Kidney (tissue), 14 donors: ENCODE data around the gene MCRS1. TPM values are rescaled to one million over a fixed set of nuclear protein-coding genes. Genes with fewer than 3 reads are reported as not detected.

Experiments
- DNase-seq, 5 donors: peaks; one replicate each; pipeline ENCODE4 v3.0.0-alpha.2; 2013 to 2020
- FAIRE-seq: peaks from 2 replicates; lab custom pipeline; 2012; peaks lifted over from hg19 to GRCh38; lab: Jason Lieb, UNC
- H3K27ac ChIP-seq, 2 donors: one replicate each; pipeline ENCODE4 v1.7.0; 2013; ENCODE audit warnings: low read depth in 2 of 2, low read length in 2 of 2, inconsistent platforms in 1 of 2
- H3K27me3 ChIP-seq: one replicate; pipeline ENCODE4 v1.7.1; 2013; ENCODE audit warnings: low read length, inconsistent platforms; ENCODE audit not compliant: control insufficient read depth, insufficient read depth
- H3K36me3 ChIP-seq, 3 donors: one replicate each; pipeline versions ENCODE4 v1.7.0 to v1.7.1; 2013; ENCODE audit warnings: low read length in 3 of 3, control low read depth in 1 of 3, inconsistent platforms in 1 of 3; ENCODE audit not compliant: insufficient read depth in 3 of 3, control insufficient read depth in 2 of 3
- H3K4me1 ChIP-seq, 3 donors: one replicate each; pipeline versions ENCODE4 v1.7.0 to v1.7.1; 2013; ENCODE audit warnings: low read length in 3 of 3, inconsistent platforms in 1 of 3, low read depth in 1 of 3; ENCODE audit not compliant: control insufficient read depth in 2 of 3, insufficient read depth in 2 of 3
- H3K4me3 ChIP-seq, 3 donors: one replicate each; pipeline versions ENCODE4 v1.7.0 to v1.8.1; 2013; ENCODE audit warnings: low read length in 3 of 3, control low read depth in 1 of 3, inconsistent platforms in 1 of 3
- H3K9ac ChIP-seq, 3 donors: one replicate each; pipeline versions ENCODE4 v1.7.0 to v1.7.1; 2013; ENCODE audit warnings: low read length in 3 of 3, control low read depth in 1 of 3, inconsistent platforms in 1 of 3
- H3K9me3 ChIP-seq, 3 donors: one replicate each; pipeline versions ENCODE4 v1.7.0 to v1.7.1; 2013; ENCODE audit warnings: low read length in 3 of 3, control low read depth in 1 of 3, inconsistent platforms in 1 of 3; ENCODE audit not compliant: control insufficient read depth in 2 of 3, insufficient read depth in 1 of 3
- CTCF ChIP-seq: IDR thresholded peaks from 3 replicates; pipeline ENCODE4 v1.5.1; 2012; ENCODE audit warnings: mild to moderate bottlenecking, moderate library complexity, borderline replicate concordance; ENCODE audit not compliant: insufficient read depth; ENCODE audit errors: extremely low read depth
- intact Hi-C: fragments of 100-400 bp; cut with DNase I; formaldehyde crosslinking; loops from one replicate; pipeline ENCODE4 v1.11.1; 2022
- polyA plus RNA-seq: library from polyadenylated mRNA; stranded (reverse); fragments of 350-450 nt; fragmentation: Illumina TruSeq; extraction: RNeasy Lipid Tissue Mini Kit (QIAGEN cat#74804); gene quantifications from one replicate; pipeline ENCODE4 v1.2.3, GENCODE V29; 2014; ENCODE audit warnings: low read depth, low replicate concordance; ENCODE audit not compliant: insufficient read depth
- total RNA-seq: library from RNA; stranded (reverse); fragmentation: NEBNext Ultra II Directional; extraction: Animal tissue kit (Norgen Biotek cat#: 25700); gene quantifications from one replicate; pipeline ENCODE4 v1.2.1, GENCODE V29; 2021
- donor health status: control.
- donor health status: control.
- donor health status: control.
- donor health status: control.
- donor health status: control.
- donor health status: DM: yes; HTN: yes; CAD: no.
- donor health status: Normal renal cell carcinoma (clear cell type).

MCRS1 gene
- total and polyA plus RNA-seq, 2 donors from 2014 or later = 60.4 to 66.8 TPM

- Histone ChIP-seq H3K4me1 (peaks cover 0 to 13% (median 7%) of the 10 kb centered on the region in 3 donors), H3K36me3 (peaks cover 3 to 53% (median 34%) of the 10 kb centered on the region in 3 donors), H3K9me3 (no peaks in the 10 kb centered on the region), H3K9ac (no peak overlapping the region), H3K27me3 (no peaks in the 10 kb centered on the region), H3K4me3 (no peak overlapping the region), H3K27ac (no peak overlapping the region)
- intact Hi-C loops = no loop called here
- TF ChIP-seq CTCF = no peak
- FAIRE-seq (no peak), DNase-seq (peak in 1 of 5 donors; percentile 36)
Measured at GRCh38 chr12:49563951-49564685, 3.8 kb downstream of the MCRS1 start.

GRCh38 chr12:49562831-49563230, 5.1 kb downstream of the MCRS1 start:
- DNase-seq = peak in 1 of 5 donors; percentile 37
- H3K27ac ChIP-seq = no peak overlapping the region
- TF ChIP-seq CTCF = no peak
- no peak overlapping the region for H3K9ac ChIP-seq
- H3K36me3 ChIP-seq = peaks cover 3 to 59% (median 43%) of the 10 kb centered on the region in 3 donors
- H3K27me3 ChIP-seq = no peaks in the 10 kb centered on the region
- intact Hi-C loops = no loop called here
- H3K4me1 ChIP-seq = peaks cover 0 to 11% (median 7%) of the 10 kb centered on the region in 3 donors
- FAIRE-seq = no peak
- no peaks in the 10 kb centered on the region for H3K9me3 ChIP-seq
- no peak overlapping the region for H3K4me3 ChIP-seq

GRCh38 chr12:49562233-49562632, 5.7 kb downstream of the MCRS1 start:
- no peak for DNase-seq
- intact Hi-C loops = no loop called here

More at GRCh38 chr12:49562233-49562632, 5.7 kb downstream of the MCRS1 start:
- Histone ChIP-seq H3K36me3 (peaks cover 3 to 62% (median 43%) of the 10 kb centered on the region in 3 donors), H3K27me3 (no peaks in the 10 kb centered on the region), H3K27ac (no peak overlapping the region), H3K9me3 (no peaks in the 10 kb centered on the region), H3K4me3 (no peak overlapping the region), H3K9ac (no peak overlapping the region), H3K4me1 (peaks cover 0 to 15% (median 7%) of the 10 kb centered on the region in 3 donors)
- TF ChIP-seq CTCF = no peak
- no peak for FAIRE-seq
